Activated CD4-positive, alpha-beta memory T cell treated with anti-CD3 and anti-CD28 coated beads, Interleukin-2, amount 10 ng/mL, durations not matched to agents 7 days and 5 days (primary cell): ENCODE results near the gene EIF3K. TPM values are rescaled to one million over a fixed set of nuclear protein-coding genes. Genes with fewer than 3 reads are reported as not detected.

Experiments
- CTCF ChIA-PET: fragments of 350-600 bp; sonication (Branson Sonifier 250); formaldehyde crosslinking; loops from one replicate; lab custom pipeline; 2021; ENCODE audit warnings: antibody characterized with exemption, inconsistent platforms; lab: Charles Lee
- POLR2A ChIA-PET: fragments of 350-600 bp; sonication (Branson Sonifier 250); formaldehyde crosslinking; loops from one replicate; lab custom pipeline; 2021; ENCODE audit warnings: antibody characterized with exemption; lab: Charles Lee
- DNase-seq: peaks from one replicate; pipeline ENCODE4 v3.0.0-alpha.2; 2020
- H3K27ac Mint-ChIP-seq: one replicate; pipeline ENCODE4 v1.8.0; 2021; ENCODE audit warnings: mild to moderate bottlenecking, mixed read lengths
- H3K27me3 Mint-ChIP-seq: one replicate; pipeline ENCODE4 v1.8.0; 2021; ENCODE audit warnings: mixed read lengths
- H3K36me3 Mint-ChIP-seq: one replicate; pipeline ENCODE4 v1.8.0; 2021; ENCODE audit warnings: low read depth, mixed read lengths
- H3K4me1 Mint-ChIP-seq: one replicate; pipeline ENCODE4 v1.8.0; 2021; ENCODE audit warnings: mixed read lengths
- H3K4me3 Mint-ChIP-seq: one replicate; pipeline ENCODE4 v1.8.0; 2021; ENCODE audit warnings: mild to moderate bottlenecking, mixed read lengths
- H3K9me3 Mint-ChIP-seq: one replicate; pipeline ENCODE4 v1.8.0; 2021; ENCODE audit warnings: mixed read lengths
- total RNA-seq, 2 experiments: library from RNA; stranded (reverse); gene quantifications; one replicate each; pipeline ENCODE4 v1.2.3, GENCODE V29; 2021

Gene EIF3K
- total RNA-seq, 2 experiments from 2014 or later = 297 TPM

GRCh38 chr19:38664503-38665211 is 45.7 kb downstream of the EIF3K start:
- H3K9me3 Mint-ChIP-seq = no peaks in the 10 kb centered on the region
- DNase-seq = no peak
- H3K27ac Mint-ChIP-seq = peak overlapping the region; percentile 69
- CTCF ChIA-PET = interaction anchor here (0.7 to 1.6 kb wide), 4 partner anchors 14 to 28 kb away, joined by 3 to 4 read pairs (median 3); partner anchors contain the start of gene ACTN4
- H3K36me3 Mint-ChIP-seq = peaks cover 53% of the 10 kb centered on the region
- peaks cover 87% of the 10 kb centered on the region for H3K4me1 Mint-ChIP-seq
- POLR2A ChIA-PET = interaction anchor here (0.9 to 1.4 kb wide), 6 partner anchors 14 to 27 kb away, joined by 3 to 4 read pairs (median 3); partner anchors contain the start of gene ACTN4
- H3K4me3 Mint-ChIP-seq = no peak overlapping the region
- no peaks in the 10 kb centered on the region for H3K27me3 Mint-ChIP-seq

- Mint-ChIP-seq H3K4me3 (no peak overlapping the region), H3K27ac (peak overlapping the region; percentile 93), H3K36me3 (peaks cover 60% of the 10 kb centered on the region), H3K27me3 (no peaks in the 10 kb centered on the region), H3K4me1 (peaks cover 88% of the 10 kb centered on the region), H3K9me3 (no peaks in the 10 kb centered on the region)
- DNase-seq = no peak
- CTCF ChIA-PET = interaction anchor here (0.7 to 1.6 kb wide), 3 partner anchors 18 to 29 kb away, joined by 3 to 4 read pairs (median 3); partner anchors contain the start of gene ACTN4
- POLR2A ChIA-PET = interaction anchor here (0.9 to 2.4 kb wide), 4 partner anchors 17 to 28 kb away, joined by 3 to 12 read pairs (median 4); partner anchors contain the start of gene ACTN4
Observed at GRCh38 chr19:38665219-38665931, 46.4 kb downstream of the EIF3K start.

GRCh38 chr19:38665950-38666662 is 47.1 kb downstream of the EIF3K start:
- Mint-ChIP-seq H3K4me1 (peaks cover 88% of the 10 kb centered on the region), H3K36me3 (peaks cover 58% of the 10 kb centered on the region), H3K27me3 (no peaks in the 10 kb centered on the region), H3K4me3 (no peak overlapping the region), H3K27ac (peak overlapping the region; percentile 93), H3K9me3 (no peaks in the 10 kb centered on the region)
- CTCF ChIA-PET = interaction anchor here (0.8 to 1.5 kb wide), 3 partner anchors 19 to 263 kb away, joined by 3 to 6 read pairs (median 3); partner anchors contain the start of genes ACTN4 and FAM98C
- POLR2A ChIA-PET = interaction anchor here (0.7 to 4.9 kb wide), 4 partner anchors 16 to 47 kb away, joined by 3 to 34 read pairs (median 8); partner anchors contain the start of genes ACTN4 and EIF3K
- DNase-seq = no peak

- peak; percentile 68 for DNase-seq
- H3K9me3 Mint-ChIP-seq = no peaks in the 10 kb centered on the region
- H3K27me3 Mint-ChIP-seq = no peaks in the 10 kb centered on the region
- peaks cover 93% of the 10 kb centered on the region for H3K4me1 Mint-ChIP-seq
- peak overlapping the region; percentile 57 for H3K4me3 Mint-ChIP-seq
- peak overlapping the region; percentile 93 for H3K27ac Mint-ChIP-seq
- CTCF ChIA-PET = interaction anchor here (0.5 to 1.5 kb wide), 7 partner anchors 14 to 638 kb away, joined by 3 to 6 read pairs (median 3); partner anchors contain the start of genes ACTN4 and FAM98C
- peaks cover 58% of the 10 kb centered on the region for H3K36me3 Mint-ChIP-seq
- POLR2A ChIA-PET = interaction anchor here (0.7 to 4.9 kb wide), 5 partner anchors 9 to 48 kb away, joined by 3 to 34 read pairs (median 4); partner anchors contain the start of genes ACTN4 and EIF3K
Observed at GRCh38 chr19:38666663-38667511, 47.9 kb downstream of the EIF3K start.

- DNase-seq = no peak
- H3K27ac Mint-ChIP-seq = peak overlapping the region; percentile 93
- H3K4me1 Mint-ChIP-seq = peaks cover 91% of the 10 kb centered on the region
- H3K36me3 Mint-ChIP-seq = peaks cover 53% of the 10 kb centered on the region
- CTCF ChIA-PET = interaction anchor here (0.7 to 2.3 kb wide), 5 partner anchors 14 to 637 kb away, joined by 3 to 6 read pairs (median 3); partner anchors contain the start of gene FAM98C
- no peak overlapping the region for H3K4me3 Mint-ChIP-seq
- POLR2A ChIA-PET = interaction anchor here (1.2 to 4.9 kb wide), 3 partner anchors 9 to 20 kb away, joined by 4 to 34 read pairs (median 12); partner anchors contain the start of gene ACTN4
- H3K27me3 Mint-ChIP-seq = no peaks in the 10 kb centered on the region
- no peaks in the 10 kb centered on the region for H3K9me3 Mint-ChIP-seq
Observed at GRCh38 chr19:38667661-38668171, 48.7 kb downstream of the EIF3K start.

- H3K27me3 Mint-ChIP-seq = no peaks in the 10 kb centered on the region
- peak; percentile 75 for DNase-seq
- H3K4me1 Mint-ChIP-seq = peaks cover 83% of the 10 kb centered on the region
- POLR2A ChIA-PET = interaction anchor here (0.8 to 4.9 kb wide), 12 partner anchors 11 to 112 kb away, joined by 3 to 34 read pairs (median 4); partner anchors contain the start of gene ACTN4
- peak overlapping the region; percentile 84 for H3K27ac Mint-ChIP-seq
- H3K4me3 Mint-ChIP-seq = peak overlapping the region; percentile 48
- CTCF ChIA-PET = interaction anchor here (0.6 to 2.3 kb wide), 9 partner anchors 11 to 267 kb away, joined by 3 to 8 read pairs (median 4); partner anchors contain the start of genes ACTN4 and FAM98C
- peaks cover 48% of the 10 kb centered on the region for H3K36me3 Mint-ChIP-seq
- no peaks in the 10 kb centered on the region for H3K9me3 Mint-ChIP-seq
Observed at GRCh38 chr19:38669552-38669951, 50.6 kb downstream of the EIF3K start.

- H3K27ac Mint-ChIP-seq = no peak overlapping the region
- no peaks in the 10 kb centered on the region for H3K27me3 Mint-ChIP-seq
- CTCF ChIA-PET = interaction anchor here (1.9 kb wide), 1 partner anchor 10 kb away, joined by 5 read pairs; no protein-coding TSS in a partner anchor
- DNase-seq = no peak
- H3K36me3 Mint-ChIP-seq = peaks cover 51% of the 10 kb centered on the region
- H3K4me1 Mint-ChIP-seq = peaks cover 86% of the 10 kb centered on the region
- no peaks in the 10 kb centered on the region for H3K9me3 Mint-ChIP-seq
- POLR2A ChIA-PET = interaction anchor here (1.2 to 4.9 kb wide), 7 partner anchors 11 to 54 kb away, joined by 3 to 34 read pairs (median 5); partner anchors contain the start of gene ACTN4
- no peak overlapping the region for H3K4me3 Mint-ChIP-seq
Observed at GRCh38 chr19:38670921-38671398, 52.0 kb downstream of the EIF3K start.

GRCh38 chr19:38671654-38672053 is 52.7 kb downstream of the EIF3K start:
- CTCF ChIA-PET = interaction anchor here (1.2 kb wide), 1 partner anchor 35 kb away, joined by 3 read pairs; no protein-coding TSS in a partner anchor

GRCh38 chr19:38673030-38673429 is 54.0 kb downstream of the EIF3K start:
- peaks cover 57% of the 10 kb centered on the region for H3K36me3 Mint-ChIP-seq
- no peak for DNase-seq
- ChIA-PET CTCF (no interaction called here), POLR2A (no interaction called here)
- peaks cover 86% of the 10 kb centered on the region for H3K4me1 Mint-ChIP-seq
- H3K9me3 Mint-ChIP-seq = no peaks in the 10 kb centered on the region
- no peak overlapping the region for H3K4me3 Mint-ChIP-seq
- H3K27me3 Mint-ChIP-seq = no peaks in the 10 kb centered on the region
- H3K27ac Mint-ChIP-seq = no peak overlapping the region

More at GRCh38 chr19:38671654-38672053, 52.7 kb downstream of the EIF3K start:
- no peaks in the 10 kb centered on the region for H3K9me3 Mint-ChIP-seq
- H3K27me3 Mint-ChIP-seq = no peaks in the 10 kb centered on the region
- DNase-seq = no peak
- POLR2A ChIA-PET = interaction anchor here (1.2 to 1.6 kb wide), 3 partner anchors 12 to 22 kb away, joined by 4 to 5 read pairs (median 4); no protein-coding TSS in a partner anchor
- no peak overlapping the region for H3K27ac Mint-ChIP-seq
- H3K36me3 Mint-ChIP-seq = peaks cover 52% of the 10 kb centered on the region
- no peak overlapping the region for H3K4me3 Mint-ChIP-seq
- peaks cover 86% of the 10 kb centered on the region for H3K4me1 Mint-ChIP-seq

GRCh38 chr19:38674388-38675171 is 55.6 kb downstream of the EIF3K start:
- H3K36me3 Mint-ChIP-seq = peaks cover 51% of the 10 kb centered on the region
- POLR2A ChIA-PET = no interaction called here
- peak overlapping the region; percentile 69 for H3K27ac Mint-ChIP-seq

More at GRCh38 chr19:38674388-38675171, 55.6 kb downstream of the EIF3K start:
- DNase-seq = no peak
- Mint-ChIP-seq H3K4me3 (no peak overlapping the region), H3K9me3 (no peaks in the 10 kb centered on the region), H3K4me1 (peaks cover 86% of the 10 kb centered on the region), H3K27me3 (no peaks in the 10 kb centered on the region)
- CTCF ChIA-PET = interaction anchor here (1.2 to 2.0 kb wide), 3 partner anchors 15 to 19 kb away, joined by 3 to 5 read pairs (median 4); no protein-coding TSS in a partner anchor
